GM12892 (cell line): ENCODE data around the gene RLN3.

Source experiments
- DNase-seq: peaks from one replicate; pipeline ENCODE4 v3.0.0; 2011; ENCODE audit not compliant: insufficient read length
- FAIRE-seq: peaks from 2 replicates; lab custom pipeline; 2011; peaks lifted over from hg19 to GRCh38; lab: Jason Lieb, UNC
- POLR2A ChIP-seq: IDR thresholded peaks from 2 replicates; pipeline ENCODE4 v1.6.1; 2011; ENCODE audit warnings: low read depth, low read length, control low read depth
- POLR2AphosphoS5 ChIP-seq: IDR thresholded peaks from 2 replicates; pipeline ENCODE4 v1.6.1; 2011; ENCODE audit warnings: low read depth, low read length, control low read depth
- TAF1 ChIP-seq: IDR thresholded peaks from 2 replicates; pipeline ENCODE4 v1.6.1; 2011; ENCODE audit warnings: low read depth, mild to moderate bottlenecking, control low read depth, low read length, borderline replicate concordance

RLN3 gene

DNA sequence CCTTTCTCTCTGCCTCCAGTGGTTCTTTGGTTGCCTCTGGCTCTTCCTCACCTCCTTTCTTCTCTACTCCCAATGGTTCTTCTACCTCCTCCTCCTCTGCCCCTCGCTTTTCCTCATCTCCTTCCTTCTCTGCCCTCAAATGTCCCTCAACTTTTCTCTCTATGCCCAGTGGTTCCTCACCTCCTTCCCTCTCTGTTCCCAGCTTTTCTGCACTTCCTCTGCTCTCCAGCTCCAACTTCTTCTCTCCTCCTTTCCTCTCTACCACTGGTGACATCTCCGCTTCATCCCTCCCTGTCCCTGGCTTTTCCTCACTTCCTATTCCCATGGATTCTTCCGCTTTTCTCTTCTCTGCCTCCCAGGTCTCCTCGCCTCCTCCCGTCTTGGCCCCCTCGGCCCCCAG lies 26.2 kb downstream of the RLN3 start:
- no peak for FAIRE-seq
- TF ChIP-seq TAF1 (no peak), POLR2A (no peak), POLR2AphosphoS5 (no peak)

DNA sequence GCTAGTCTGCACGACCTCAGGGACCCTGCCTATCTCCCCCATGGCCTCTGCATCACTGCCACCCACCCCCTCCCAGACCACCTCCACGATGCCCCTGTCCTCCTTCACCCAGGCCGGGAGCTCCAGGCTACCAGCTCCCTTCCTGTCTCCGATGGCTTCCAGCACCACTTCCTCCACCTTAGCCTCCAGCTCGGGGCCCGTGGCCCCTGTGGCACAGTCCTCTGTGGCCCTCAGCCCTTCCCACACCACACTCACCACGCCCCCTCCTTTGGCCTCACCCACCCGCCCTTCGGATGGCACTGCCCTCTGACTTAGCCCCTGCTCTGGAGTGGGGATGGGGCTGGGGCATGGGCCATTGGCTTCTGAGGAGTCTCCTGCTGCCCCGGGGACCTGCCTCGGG lies 26.8 kb downstream of the RLN3 start:
- DNase-seq (no peak), FAIRE-seq (no peak)
- TF ChIP-seq POLR2AphosphoS5: no peak
- no peak for TF ChIP-seq POLR2A
- TF ChIP-seq TAF1: no peak

More for the DNA sequence above, 26.2 kb downstream of the RLN3 start:
- DNase-seq: no peak

- DNase-seq: no peak
- TF ChIP-seq POLR2A (no peak), TAF1 (no peak), POLR2AphosphoS5 (no peak)
- no peak for FAIRE-seq
Observed at GRCh38 chr19:14055396-14055795, 27.4 kb downstream of the RLN3 start.

DNA sequence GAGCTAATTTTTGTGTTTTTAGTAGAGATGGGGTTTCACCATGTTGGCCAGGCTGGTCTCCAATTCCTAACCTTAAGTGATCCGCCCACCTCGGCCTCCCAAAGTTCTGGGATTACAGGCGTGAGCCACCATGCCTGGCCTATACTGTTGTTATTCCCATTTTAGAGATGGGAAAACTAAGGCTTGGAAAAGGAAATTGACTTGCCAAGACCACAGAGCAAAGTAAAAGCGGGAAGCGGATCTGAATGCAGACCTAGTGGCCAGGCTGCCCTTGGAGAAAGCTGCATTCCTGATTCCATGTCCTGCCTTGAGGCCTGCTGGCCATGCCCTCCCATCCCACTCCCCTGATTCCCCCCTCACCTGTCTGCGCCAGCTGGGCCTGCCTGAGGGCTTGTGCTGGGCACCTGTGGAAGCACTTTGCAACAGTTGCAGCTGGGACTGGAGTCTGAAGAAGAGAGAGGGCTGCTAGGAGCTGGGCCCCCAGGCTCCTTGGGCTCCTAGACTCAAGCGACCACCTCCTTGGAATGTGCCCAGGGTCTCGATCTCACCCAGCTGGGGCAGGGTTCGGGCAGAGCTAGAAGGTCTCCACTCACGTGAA lies 28.2 kb downstream of the RLN3 start:
- FAIRE-seq: no peak
- DNase-seq: no peak
- TF ChIP-seq TAF1 (no peak), POLR2AphosphoS5 (no peak), POLR2A (no peak)

GRCh38 chr19:14056741-14057356 lies 28.9 kb downstream of the RLN3 start:
- DNase-seq: no peak
- TF ChIP-seq POLR2AphosphoS5: no peak
- TF ChIP-seq TAF1: no peak
- TF ChIP-seq POLR2A: no peak
- FAIRE-seq: no peak

DNA sequence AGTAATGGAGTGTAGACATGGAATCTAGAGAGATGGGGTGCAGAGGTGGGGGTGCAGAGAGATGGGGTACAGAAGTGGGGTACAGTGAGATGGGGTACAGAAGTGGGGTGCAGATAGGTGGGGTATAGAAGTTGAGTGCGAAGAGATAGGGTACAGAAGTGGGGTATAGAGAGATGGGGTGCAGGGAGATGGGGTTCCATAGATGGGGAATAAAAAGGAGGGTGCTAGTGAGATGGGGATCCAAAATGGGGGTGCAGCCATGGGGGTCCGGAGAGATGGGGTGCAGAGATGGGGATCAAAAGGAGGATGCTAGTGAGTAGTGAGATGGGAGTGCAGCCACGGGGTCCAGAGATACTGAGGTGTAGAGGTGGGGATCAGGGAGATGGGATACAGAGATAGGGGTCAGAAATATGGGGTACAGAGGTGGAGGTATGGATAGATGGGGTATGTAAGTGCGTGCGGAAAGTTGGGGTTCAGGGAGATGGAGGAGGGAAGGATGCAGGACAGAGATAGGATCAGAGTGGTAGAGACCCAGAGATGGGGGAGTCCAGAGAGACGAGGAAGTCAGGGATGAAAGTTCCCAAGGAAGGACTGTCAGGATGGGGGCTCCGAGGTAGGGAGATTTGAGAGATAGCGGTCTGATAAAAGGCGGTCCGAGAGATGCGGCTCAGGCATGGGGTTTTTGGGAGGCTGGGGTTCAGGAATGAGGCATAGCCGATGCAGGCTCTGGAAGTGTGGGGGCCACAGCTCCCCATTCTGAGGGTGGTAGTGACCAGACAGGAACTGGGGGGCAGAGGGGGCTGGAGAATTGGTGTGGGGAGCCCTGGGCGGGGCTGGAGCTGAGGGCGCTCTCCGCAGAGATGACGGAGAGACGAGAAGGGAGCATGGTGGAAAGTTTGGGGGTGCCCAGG lies 30.5 kb downstream of the RLN3 start:
- FAIRE-seq (no peak), DNase-seq (no peak)
- TF ChIP-seq POLR2AphosphoS5 (no peak), POLR2A (no peak), TAF1 (no peak)

- TF ChIP-seq TAF1 (no peak), POLR2A (no peak), POLR2AphosphoS5 (no peak)
- no peak for DNase-seq
- FAIRE-seq: no peak
Observed at GRCh38 chr19:14059093-14059480, 31.1 kb downstream of the RLN3 start.

DNA sequence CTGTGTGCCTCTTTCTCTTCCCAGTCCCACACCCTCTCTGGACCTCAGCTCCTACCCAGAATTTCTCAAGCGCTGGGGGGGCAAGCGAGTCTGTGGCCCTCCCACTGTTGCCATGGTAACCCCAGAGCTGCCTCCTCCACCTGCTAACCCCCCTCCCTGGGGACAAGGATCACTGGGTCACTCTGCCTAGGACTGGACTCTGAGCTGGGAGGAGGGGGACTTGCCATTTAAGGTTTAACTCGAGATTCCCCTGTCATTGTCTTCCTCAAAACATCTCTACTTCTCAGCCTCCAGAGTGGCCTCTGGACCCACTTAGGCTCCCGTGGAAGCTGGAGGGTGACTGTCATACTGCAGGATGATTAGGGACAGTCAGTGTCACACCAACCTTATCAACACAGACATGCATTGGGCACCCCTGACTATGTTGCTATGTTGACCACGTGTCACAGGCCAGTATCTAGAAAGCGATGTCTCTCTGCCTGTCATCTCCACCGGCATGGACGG lies 31.8 kb downstream of the RLN3 start:
- DNase-seq (no peak), FAIRE-seq (no peak)
- TF ChIP-seq TAF1 (no peak), POLR2AphosphoS5 (no peak), POLR2A (no peak)

- no peak for DNase-seq
- no peak for TF ChIP-seq POLR2AphosphoS5
- TF ChIP-seq POLR2A: no peak
- TF ChIP-seq TAF1: no peak
- no peak for FAIRE-seq
Observed at GRCh38 chr19:14061081-14061749, 33.3 kb downstream of the RLN3 start.

GRCh38 chr19:14061751-14062557 lies 34.0 kb downstream of the RLN3 start, which contains the start of gene PALM3:
TSS of gene PALM3 (minus strand) at chr19:14062076. CDS start at chr19:14061980, 96 bp downstream.
- no peak for TF ChIP-seq POLR2A
- no peak for TF ChIP-seq TAF1
- no peak for TF ChIP-seq POLR2AphosphoS5
- DNase-seq: no peak
- no peak for FAIRE-seq

DNA sequence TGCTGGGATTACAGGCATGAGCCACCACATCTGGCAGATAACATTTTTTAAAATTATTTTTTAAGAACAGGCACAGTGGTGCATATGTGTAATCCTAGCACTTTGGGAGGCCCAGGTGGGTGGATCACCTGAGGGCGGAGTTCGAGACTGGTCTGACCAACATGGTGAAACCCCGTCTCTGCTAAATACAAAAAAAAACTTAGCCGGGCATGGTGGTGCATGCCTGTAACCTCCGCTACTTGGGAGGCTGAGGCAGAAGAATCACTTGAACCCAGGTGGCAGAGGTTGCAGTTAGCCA lies 34.6 kb downstream of the RLN3 start:
- no peak for TF ChIP-seq POLR2AphosphoS5
- TF ChIP-seq POLR2A: no peak
- no peak for TF ChIP-seq TAF1
- DNase-seq (no peak), FAIRE-seq (no peak)
